Effector CD4-positive, alpha-beta T cell (primary cell): Measurements from ENCODE around the gene MAP3K9.
"Not testable (repeated sequence)": the region's sequence is repeated elsewhere in the genome, so short reads cannot be mapped to it uniquely, and the experiment has no call there.

Experiments
- DNase-seq: peaks from one replicate; pipeline ENCODE4 v3.0.0-alpha.2; 2020

Gene MAP3K9

GRCh38 chr14:70723276-70723675 lies 86.0 kb downstream of the MAP3K9 start:
- no peak for DNase-seq

GRCh38 chr14:70722418-70722817 lies 86.9 kb downstream of the MAP3K9 start:
- no peak for DNase-seq

- no peak for DNase-seq
Observed at GRCh38 chr14:70721542-70721941, 87.8 kb downstream of the MAP3K9 start.

GRCh38 chr14:70718383-70719118 lies 90.8 kb downstream of the MAP3K9 start:
- no peak for DNase-seq

GRCh38 chr14:70716958-70717357 lies 92.4 kb downstream of the MAP3K9 start:
- no peak for DNase-seq

- no peak for DNase-seq
Observed at GRCh38 chr14:70716483-70716882, 92.8 kb downstream of the MAP3K9 start.

GRCh38 chr14:70714055-70714550 lies 95.2 kb downstream of the MAP3K9 start:
- peak; percentile 46 for DNase-seq

GRCh38 chr14:70713511-70713916 lies 95.8 kb downstream of the MAP3K9 start:
- DNase-seq = no peak

- no peak for DNase-seq
Observed at GRCh38 chr14:70713096-70713495, 96.2 kb downstream of the MAP3K9 start.

GRCh38 chr14:70711451-70711850 lies 97.9 kb downstream of the MAP3K9 start:
- DNase-seq = no peak

GRCh38 chr14:70709726-70710382 lies 99.5 kb downstream of the MAP3K9 start:
- DNase-seq = no peak

GRCh38 chr14:70708717-70709570 lies 100.4 kb downstream of the MAP3K9 start:
- no peak for DNase-seq

- DNase-seq = no peak
Observed at GRCh38 chr14:70707138-70708038, 101.9 kb downstream of the MAP3K9 start.

- no peak for DNase-seq
Observed at GRCh38 chr14:70706177-70706576, 103.1 kb downstream of the MAP3K9 start.

GRCh38 chr14:70704960-70705359 lies 104.4 kb downstream of the MAP3K9 start:
- DNase-seq = no peak

GRCh38 chr14:70703621-70704168 lies 105.6 kb downstream of the MAP3K9 start:
- DNase-seq = not testable (repeated sequence)

- DNase-seq = no peak
Observed at GRCh38 chr14:70702161-70702560, 107.2 kb downstream of the MAP3K9 start.

GRCh38 chr14:70701610-70702009 lies 107.7 kb downstream of the MAP3K9 start:
- DNase-seq = no peak

- DNase-seq = no peak
Observed at GRCh38 chr14:70700955-70701585, 108.2 kb downstream of the MAP3K9 start.

- no peak for DNase-seq
Observed at GRCh38 chr14:70699646-70700045, 109.7 kb downstream of the MAP3K9 start.

GRCh38 chr14:70698288-70698687 lies 111.0 kb downstream of the MAP3K9 start:
- no peak for DNase-seq
